CD4-positive, alpha-beta T cell treated with Interleukin-6 at 100 ng/mL for 8 hours (primary cell): ENCODE data around the gene MAX.

Experiments used
- DNase-seq: peaks from one replicate; pipeline ENCODE4 v3.0.0-alpha.2; 2020; ENCODE audit warnings: mixed read lengths, low spot score

The MAX gene

DNA sequence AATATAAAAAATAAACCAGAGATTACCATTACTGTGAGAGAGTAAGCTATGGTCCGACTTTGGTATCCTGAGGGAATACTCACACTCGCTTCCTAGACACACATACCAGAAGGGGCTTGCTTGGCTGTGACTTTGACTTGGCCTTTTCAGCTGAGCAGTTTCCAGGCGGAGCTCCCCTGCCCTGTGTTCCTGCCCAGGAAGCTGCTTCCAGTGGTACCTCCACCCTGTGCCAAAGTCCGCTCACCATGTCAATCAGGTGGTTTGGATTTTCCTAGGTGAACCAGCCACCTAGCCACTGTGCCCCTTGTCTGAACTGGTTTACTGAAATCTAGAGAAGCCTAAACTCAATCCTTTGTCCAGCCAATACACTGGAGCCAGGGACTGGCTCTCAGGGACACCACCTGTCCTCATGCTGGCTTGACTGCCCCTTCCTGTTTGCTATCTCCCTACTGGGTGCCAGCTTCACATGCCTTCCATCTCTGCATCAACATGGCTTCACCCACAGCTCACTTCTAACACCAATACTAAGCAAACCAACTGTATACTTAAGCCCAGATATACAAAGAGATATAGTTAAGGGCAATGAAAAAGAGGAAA is 28.6 kb downstream of the MAX start:
- no peak for DNase-seq

DNA sequence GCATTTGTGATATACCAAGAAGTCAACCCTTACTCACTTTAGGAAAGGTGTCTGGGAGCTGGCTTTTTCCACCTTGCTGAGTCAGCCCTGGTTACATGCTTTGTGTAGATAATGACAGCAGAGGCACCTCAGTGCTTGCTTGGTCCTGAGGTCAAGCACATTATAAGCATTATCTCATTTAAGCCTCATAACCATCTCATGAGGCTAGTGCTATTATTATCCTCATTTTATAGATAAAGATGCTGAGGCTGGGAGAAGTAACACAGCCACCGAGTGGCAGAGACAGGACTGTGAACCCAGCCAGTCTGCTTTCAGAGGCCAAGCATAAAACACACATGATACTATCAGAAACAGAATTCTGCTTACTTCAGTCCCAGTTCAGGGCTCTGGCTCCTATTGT is 29.4 kb downstream of the MAX start:
- DNase-seq: no peak

DNA sequence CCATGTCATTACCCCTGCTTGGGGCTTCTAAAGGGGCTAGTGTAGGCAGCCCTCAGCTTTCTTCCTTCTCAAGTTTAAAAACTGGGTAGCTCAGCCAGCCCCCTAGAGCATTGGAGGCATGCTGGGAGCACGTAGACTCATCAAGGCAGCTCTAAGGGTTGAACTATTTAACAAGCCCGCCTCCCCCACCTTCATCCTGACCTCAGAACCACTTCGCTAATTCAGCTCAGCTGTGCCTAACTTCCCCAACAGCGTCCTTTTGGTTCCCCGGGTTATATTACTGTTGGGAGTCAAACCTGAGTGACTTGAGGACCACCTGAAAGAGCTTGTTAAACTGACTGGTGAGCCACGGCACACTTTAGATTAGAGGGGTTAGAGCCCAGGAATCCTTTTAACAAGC is 30.1 kb downstream of the MAX start:
- no peak for DNase-seq

DNA sequence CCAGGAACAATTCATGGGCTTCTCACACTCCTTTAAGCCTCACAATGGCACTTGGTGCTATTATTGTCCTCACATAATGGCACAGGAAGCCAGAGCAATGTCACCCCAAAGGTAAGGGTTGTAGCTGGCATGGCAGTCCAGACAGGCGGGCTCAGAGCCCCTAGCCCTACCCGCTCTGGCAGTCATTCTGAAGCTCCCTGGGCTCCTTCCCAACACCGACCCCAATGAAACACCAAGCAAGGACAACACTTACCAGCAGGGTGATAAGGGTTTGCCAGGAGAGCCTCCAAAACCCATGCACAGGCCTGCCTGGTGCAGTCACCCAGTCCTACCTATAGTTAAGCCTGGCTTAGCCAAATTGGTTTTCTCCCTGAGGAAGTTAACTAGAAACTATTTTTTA is 30.8 kb downstream of the MAX start:
- DNase-seq: no peak

DNA sequence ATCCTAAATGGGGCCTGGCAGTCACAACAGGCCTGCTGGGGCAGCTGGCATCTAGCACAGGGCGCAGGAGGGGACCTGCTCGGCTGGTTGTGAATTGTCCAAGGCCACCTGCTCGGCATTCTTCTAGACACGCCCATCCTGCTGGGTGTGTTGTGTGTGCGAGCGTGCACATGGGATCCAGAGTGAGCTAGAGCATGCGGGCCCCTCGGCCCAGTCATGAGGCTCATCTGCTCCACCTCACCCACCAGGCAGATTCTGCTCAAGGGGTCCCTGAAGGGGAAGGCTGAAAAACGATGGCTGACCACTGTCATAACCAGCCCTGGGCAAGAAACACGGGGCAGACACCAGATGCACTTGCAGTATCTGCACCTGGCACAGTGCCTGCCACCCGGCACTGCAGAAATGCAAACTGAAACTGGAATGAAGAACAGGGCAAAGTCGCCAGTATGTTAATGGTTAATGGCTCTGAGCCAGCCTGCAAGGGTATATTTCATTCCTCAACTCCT is 31.8 kb downstream of the MAX start:
- no peak for DNase-seq

DNA sequence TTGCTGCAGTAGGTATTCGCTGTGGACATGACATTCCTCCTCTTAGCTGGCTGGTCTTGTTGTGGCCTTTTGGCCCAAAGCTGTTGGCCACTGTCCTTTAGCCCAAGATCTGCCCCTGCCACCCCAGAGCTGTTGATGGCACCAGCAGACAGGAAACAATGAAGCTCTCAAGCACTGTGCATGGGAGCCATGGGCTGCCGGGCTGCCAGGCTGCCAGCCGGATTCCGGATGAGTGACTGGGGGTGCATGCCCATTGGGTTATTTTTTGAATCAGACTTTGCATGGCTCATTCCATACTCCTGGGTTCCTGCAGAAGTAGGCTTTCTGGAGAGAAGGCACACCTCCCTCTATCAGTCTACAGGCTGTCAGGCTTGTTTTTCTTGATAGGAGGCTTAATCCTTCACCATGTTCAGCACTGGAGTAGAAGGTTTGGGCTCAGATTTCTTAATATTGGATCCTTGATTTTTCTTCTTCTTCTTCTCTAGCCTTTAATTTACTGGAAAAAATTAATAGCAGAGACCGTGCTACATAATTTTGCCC is 32.4 kb downstream of the MAX start:
- no peak for DNase-seq

DNA sequence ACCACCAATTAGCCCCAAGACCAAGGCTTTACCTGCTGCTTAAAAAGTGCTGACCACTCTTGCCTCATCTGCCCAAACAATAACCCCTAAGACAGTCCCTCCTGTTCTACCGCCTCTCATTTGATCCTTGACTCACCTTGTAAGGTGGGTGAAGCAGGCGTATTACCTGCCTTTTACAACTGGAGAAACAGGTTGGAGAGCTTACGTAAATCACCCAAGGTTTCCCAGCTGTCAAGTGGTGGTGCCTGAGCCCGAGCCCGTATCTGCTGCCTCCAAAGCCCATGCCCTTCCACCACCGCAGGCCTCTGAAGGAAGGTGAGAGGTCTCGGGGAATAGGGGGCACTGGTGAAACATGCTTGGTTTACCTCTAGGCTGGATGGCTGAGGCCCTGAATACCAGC is 36.6 kb downstream of the MAX start:
- no peak for DNase-seq

DNA sequence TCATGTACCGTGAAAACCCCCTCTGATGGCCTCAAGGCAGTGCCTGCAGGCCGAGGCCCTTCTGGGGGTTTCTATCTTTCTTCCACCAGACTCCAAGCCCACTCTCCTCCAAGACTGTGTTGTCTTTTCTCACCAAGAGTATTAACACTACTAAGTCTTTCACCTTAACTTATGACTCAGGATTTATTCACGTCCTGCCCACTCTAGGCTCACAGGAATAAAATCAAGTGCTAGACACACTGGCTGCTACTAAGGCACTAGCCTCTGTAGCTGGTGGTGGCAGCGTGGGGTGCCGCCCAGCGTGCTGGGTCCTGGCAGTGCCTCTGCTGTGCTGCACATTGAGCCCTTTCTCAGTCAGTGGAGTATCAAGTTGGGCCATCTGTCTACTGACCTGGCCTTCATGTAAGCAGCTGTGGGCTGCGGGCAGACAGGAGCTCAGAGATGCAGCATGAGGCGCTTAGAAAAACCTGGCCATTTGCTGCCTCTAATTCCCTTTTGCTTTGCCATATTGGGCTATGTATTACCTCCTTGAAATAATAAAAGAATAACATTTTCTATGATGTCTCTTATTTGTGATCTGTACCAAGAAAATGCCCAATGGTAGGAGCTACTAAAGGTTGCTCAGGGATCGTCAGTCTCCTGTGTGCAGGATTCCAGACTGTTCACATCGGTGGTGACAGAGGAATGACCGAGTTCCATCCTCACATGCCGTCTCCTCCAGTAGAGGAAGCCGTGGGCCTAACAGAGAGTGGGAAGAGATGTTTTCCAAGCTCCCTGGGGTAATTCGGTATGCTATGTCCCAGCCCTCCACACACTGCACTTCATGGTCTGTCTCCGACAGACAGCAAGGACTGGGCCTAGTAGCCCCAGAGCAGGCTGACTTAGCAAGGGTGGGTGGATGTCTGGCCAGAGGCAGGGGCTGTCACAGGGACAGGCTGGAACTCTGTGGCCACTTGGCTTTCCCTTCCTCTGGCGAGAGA is 39.9 kb downstream of the MAX start:
- no peak for DNase-seq

DNA sequence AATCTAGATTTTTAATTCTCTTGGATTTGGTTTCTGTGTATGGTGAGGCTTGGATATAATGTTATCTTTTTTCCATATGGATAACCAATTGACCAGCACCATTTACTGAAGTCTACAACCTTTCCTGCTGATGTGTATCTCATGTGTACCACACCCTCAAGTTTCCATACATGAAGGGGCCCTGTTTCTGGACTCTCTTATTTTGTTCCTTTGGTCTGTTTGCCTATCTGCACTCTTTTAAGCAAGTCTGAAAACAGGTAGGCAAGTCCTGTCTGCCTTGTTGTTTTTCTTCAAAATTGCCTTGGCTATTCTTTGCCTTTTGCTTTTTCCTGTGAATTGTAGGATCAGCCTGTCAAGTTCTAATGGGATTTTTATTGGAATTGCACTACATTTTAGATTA is 44.6 kb downstream of the MAX start:
- no peak for DNase-seq

DNA sequence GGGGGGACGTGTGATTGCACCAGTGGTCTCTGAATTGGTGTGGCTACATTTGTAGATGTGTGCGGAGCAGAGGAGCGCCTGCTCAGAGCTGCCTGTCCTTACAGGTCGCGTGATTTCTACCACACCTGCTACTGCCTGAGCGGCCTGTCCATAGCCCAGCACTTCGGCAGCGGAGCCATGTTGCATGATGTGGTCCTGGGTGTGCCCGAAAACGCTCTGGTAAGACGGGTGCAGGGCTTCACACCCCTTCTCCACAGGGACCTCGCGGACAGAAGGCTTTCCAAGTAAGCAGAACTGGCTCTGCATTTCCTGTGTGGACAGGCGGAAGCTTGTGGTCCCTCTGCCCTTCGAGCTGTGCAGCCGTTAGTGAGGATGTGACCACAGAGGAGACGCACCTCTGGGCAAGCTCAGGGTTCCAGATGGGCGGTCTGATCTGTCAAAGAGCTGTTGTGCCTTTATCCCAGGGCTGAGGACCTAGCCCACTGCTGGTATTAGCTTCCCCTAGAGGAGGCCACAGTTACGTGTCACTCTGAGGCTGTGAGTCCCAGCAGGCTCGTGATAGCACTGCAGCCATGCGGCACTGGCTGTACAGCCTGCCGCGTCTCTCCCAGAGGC is 47.7 kb downstream of the MAX start:
- DNase-seq: no peak

DNA sequence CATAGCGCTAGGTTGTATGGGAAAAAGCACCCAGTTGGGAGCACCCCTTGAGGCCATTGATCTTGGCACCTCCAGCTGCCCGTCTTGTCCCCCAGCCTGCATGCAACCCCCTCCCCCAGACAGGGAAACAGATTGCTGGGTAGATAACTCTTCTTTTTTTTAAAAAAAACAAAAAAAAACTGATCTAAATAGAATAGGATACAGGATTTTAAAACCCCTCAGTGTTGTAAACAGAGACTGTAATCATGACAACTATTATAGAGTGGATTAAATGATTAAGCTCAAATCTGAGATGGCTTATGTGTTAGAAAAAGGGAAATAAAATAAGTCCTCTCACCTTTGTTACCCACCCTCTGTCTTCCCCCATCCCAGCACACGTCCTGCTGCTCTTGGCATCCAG is 48.9 kb downstream of the MAX start:
- no peak for DNase-seq

DNA sequence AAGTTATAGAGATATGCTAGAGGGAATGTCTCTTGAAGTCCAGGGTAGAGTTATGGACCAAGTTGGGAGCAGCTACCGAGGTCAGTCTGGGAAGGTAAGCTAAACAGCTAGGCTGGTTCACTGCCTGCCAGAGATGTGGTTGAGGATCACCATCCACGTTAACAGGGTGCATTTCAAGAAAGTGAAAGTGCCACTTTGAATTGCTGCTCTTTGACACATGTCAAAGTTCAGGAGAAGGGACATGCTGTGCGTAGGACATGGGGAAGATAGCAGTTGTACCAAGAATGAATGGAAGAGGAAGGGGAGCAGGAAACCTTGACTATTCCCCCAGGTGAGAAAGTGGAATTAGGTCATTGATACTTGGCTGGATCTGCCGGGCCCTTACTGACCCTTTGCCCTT is 49.5 kb downstream of the MAX start:
- DNase-seq: no peak

DNA sequence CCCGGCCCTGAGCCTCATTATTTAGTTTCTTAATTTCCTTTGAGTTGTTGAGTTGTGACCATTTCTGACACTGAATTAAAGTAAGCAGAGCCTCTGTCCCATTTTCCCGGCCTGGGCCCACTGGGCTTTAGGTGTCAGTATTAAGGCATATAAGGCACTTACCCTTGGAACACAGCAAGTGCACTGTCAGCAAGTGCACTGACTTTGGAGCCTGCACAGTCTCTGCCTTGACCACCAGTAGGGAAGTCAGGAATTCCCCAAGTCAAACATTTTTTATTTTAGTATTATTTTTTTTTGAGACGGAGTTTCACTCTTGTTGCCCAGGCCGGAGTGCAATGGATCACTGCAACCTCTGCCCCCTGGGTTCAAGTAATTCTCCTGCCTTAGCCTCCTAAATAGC is 56.6 kb downstream of the MAX start:
- DNase-seq: no peak

DNA sequence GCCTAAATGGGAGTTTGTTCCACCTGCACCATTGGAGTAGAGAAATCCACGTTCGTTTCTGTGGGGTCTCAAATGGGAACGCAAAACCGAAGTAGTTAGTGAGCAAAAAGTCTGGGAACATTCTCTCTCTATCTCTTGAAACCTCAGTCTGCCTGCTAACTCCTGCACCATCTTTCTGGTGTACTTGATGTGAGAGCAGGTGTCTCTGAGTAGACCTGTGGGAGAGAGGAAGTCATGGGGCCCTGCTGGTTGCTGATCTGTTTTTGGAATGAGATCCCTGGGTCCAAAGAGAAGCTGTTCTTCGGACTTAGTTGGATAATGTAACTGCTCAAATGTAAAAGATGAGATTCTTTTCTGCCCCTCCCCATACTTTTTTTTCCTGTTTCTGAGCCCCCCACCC is 57.3 kb downstream of the MAX start:
- no peak for DNase-seq

DNA sequence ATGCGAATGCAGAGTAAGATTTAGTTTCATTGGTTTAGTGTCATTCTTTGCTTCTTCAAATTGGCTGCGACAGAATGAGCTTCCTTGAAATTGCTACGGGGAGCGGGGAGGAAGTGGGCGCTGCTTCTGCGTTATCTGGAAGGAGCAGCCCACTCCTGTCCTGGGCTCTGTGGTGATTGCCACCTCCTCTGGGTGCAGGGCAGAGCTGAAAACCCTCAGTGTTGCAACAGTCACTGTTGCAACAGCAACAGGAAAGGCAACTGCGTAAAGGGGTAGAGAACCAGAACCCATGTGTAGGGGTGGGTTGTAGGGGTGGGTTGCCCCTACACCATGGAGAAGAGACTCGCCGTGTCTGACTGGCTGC is 57.7 kb downstream of the MAX start:
- DNase-seq: no peak

DNA sequence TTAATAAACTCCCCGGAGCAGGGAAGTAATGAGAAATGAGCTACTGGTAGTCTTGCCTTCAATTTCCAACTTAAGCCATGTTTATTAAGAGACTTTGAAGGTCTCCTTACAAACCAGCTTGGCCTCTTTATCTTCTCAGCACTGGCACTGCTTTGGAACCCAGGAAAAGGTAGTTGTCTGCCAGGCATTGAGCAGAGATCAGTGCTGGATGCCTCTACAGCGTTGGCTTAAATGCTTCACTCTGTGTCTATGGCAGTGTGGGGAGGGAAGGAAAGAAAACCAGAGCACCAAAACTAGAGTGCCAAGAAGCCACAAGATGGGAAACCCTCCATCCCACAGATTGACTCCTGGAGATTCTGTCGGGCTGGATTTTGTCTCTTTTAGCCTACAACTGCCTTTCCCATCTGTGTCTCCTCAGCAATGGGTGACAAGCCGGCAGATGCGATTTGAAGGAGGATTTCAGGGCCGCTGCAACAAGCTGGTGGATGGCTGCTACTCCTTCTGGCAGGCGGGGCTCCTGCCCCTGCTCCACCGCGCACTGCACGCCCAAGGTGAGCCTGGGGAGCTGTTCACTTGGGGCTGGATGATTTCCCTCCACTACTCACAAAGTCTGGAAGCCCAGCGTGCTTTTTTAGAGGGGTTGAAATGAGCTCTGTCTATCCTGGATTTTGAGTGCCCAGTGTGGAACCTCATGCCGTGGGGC is 58.3 kb downstream of the MAX start:
- DNase-seq: no peak

DNA sequence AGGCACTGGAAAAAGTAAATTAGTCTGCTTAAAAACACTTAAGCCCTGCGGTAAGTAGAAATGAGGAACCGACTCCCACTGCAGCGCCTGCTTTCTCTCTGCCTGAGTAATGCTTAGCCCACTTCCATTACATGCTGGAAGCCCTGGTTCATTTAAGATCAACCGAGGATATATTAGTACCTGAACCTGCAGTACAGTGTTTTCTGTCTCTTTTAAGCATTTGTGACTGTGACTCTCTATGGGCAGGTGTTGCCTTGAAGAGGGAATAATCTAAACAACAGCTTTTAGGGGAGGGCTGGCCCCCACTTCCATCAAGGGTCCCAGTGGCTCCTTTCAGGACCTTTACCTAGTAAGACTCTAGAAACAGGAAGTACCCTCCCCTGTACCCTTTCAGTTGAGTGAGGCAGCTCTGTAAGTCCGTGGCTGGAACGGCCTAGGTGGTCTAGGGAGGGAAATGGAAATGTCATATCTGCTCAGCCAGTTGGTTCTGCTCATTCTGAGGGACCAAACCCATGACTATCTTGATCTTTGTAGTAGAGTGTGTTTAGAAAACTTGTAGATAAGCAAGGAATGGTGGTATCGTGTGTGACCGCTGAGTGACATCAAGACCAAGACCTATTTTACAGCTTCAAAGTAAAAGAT is 59.5 kb downstream of the MAX start:
- DNase-seq: no peak

DNA sequence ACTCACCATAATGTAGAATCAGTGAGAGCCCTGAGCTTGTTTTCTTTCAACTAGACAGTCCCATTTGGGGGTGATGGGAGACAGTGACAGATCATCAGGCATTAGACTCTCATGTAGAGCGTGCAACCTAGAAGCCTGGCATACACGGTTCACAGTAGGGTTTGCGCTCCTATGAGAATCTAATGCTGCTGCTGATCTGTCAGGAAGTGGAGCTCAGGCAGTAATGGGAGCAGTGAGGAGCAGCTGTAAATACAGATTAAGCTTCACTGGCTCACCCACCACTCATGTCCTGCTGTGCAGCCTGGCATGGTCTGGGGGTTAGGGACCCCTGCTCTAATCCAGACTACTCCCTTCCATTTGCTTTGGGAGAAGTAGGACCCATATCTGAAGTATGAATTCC is 60.0 kb downstream of the MAX start:
- no peak for DNase-seq

DNA sequence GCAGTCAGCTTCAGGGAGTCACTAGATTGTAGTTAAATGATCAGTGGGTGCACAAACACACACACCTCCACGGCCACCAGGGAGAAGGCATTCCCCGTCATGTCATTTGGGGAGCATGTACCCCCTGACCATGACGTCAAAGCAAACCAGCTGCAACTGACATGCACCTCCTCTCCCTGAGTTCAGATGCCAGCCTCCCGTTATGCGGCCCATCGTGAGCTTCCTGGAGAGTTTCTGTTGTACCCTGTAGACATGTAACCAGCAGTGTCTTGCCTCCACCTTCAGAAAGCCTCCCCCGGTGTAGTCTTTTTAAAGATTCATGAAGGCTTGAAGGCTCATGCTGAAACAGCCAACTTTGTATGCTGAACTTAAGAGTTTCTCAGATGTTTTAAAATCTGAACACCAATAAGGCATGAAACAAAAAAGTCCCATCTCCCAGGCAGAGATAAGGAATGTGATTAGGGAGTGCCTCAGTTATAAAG is 60.8 kb downstream of the MAX start:
- no peak for DNase-seq

DNA sequence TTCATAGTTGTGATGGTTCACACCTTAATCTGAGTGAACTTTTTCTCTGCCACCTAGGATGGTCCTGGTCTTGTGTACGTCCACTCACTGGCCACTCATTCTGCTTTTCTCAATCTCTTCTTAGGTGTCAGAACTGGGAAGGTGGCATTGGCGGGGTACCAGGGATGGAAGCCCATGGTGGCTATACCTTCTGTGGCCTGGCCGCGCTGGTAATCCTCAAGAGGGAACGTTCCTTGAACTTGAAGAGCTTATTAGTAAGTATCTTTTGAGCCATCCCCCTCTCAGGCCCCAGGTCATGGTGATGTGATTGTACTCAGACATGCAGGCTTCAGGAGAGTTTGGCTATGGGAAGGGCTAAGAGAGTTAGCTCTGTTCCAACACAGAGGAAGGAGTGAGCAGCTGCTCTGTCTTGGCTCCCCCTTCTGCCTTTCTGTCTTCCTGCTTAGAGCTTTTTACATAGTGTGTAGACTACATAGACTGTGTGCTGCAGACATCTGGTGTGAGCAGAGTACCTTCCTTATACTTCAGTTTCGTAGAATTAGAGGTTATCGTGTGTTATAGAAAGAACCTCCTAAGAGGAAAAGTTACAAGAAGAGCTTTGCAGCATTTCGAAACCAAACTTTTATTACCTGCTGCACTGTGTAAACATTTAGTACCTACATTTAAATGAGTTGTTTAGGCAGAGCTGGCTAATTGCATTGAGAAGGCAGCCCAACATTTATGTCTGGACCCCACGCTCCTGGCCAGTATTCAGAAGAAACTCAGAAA is 61.5 kb downstream of the MAX start:
- DNase-seq: no peak

DNA sequence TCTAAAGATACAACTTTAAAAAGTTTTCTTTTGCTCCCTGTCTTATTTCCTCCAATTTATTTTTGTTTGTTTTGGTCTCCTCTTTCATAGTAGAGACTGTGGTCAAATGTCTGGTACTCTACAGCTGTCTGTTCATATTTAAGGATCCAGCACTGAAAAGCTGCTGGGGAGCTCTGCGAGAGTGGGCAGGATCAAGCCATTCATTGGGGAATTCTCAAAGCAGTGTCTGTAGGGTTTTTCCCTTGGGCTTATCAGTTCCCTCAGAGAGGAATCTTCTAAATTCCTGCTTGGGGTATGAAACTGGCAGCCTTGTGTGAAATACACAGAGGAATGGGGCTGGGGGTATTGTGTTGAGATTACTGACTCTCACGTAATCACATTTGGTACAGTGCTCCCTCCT is 63.4 kb downstream of the MAX start:
- no peak for DNase-seq
